ENCODE data around the gene REXO4. TPM values are rescaled to one million over a fixed set of nuclear protein-coding genes. Genes with fewer than 3 reads are reported as not detected.
A peak's percentile ranks its signal among the peaks of the same experiment; 100 is the strongest.

REXO4 gene
- total and polyA plus RNA-seq, 9 of the 15 experiments (the other 6 are each of a cell fraction or from before 2014, with no cell fraction given) = 3.4 to 72.9 (median 31.1) TPM

GRCh38 chr9:133441571-133441970 lies 23.8 kb upstream of the REXO4 start:
- no peak overlapping the region for H3K4me2 ChIP-seq (ENCODE audit: insufficient read depth, low read length)
- CTCF ChIA-PET (ENCODE audit: low intra/inter-chr PET ratio) = no interaction called here
- ATAC-seq = no peak

More at GRCh38 chr9:133441571-133441970, 23.8 kb upstream of the REXO4 start:
- intact Hi-C loops (cut with micrococcal nuclease) = no loop called here
- DNase-seq (ENCODE audit: extremely low read depth in 1 of 4, low spot score in 3 of 4) (no peak), FAIRE-seq (no peak)
- Histone ChIP-seq H3K4me3 (no peak overlapping the region), H3K4me1 (replicated peaks in 1 of 2; ENCODE audit: control insufficient read depth in 2 of 2, insufficient read depth in 2 of 2, low read length in 2 of 2) (peaks cover 0 to 28% of the 10 kb centered on the region in 2 experiments; a peak in 2 of 5 replicates), H3K36me3 (ENCODE audit: control insufficient read depth, insufficient read depth, low read length) (no peaks in the 10 kb centered on the region), H3K9me3 (replicated peaks; ENCODE audit: control insufficient read depth, insufficient read depth, low read depth, low read length) (no peaks in the 10 kb centered on the region), H3K27ac (ENCODE audit: extremely low read depth, low read depth, low read length) (no peak overlapping the region), H3K79me2 (ENCODE audit: control insufficient read depth, insufficient read depth, low read length) (no peaks in the 10 kb centered on the region), H3K27me3 (ENCODE audit: control insufficient read depth in 2 of 2, insufficient read depth in 2 of 2, low read length in 2 of 2) (peaks cover 60 to 97% of the 10 kb centered on the region in 2 experiments), H2AFZ (ENCODE audit: low read depth, low read length) (no peak overlapping the region), H3K9ac (ENCODE audit: insufficient read depth in 1 of 2, low read depth in 2 of 2, low read length in 2 of 2) (peak overlapping the region in 1 of 2 experiments; percentile 36; a peak in 1 of 4 replicates), H4K20me1 (replicated peaks; ENCODE audit: control insufficient read depth, insufficient read depth, low read length) (peaks cover 20% of the 10 kb centered on the region; the same call in 1 of the 2 replicates), H3K9me1 (ENCODE audit: control insufficient read depth, insufficient read depth, low read length) (peaks cover 3% of the 10 kb centered on the region)
- in situ Hi-C loops (cut with MboI) = no loop called here
- TF ChIP-seq, protein P1, sequence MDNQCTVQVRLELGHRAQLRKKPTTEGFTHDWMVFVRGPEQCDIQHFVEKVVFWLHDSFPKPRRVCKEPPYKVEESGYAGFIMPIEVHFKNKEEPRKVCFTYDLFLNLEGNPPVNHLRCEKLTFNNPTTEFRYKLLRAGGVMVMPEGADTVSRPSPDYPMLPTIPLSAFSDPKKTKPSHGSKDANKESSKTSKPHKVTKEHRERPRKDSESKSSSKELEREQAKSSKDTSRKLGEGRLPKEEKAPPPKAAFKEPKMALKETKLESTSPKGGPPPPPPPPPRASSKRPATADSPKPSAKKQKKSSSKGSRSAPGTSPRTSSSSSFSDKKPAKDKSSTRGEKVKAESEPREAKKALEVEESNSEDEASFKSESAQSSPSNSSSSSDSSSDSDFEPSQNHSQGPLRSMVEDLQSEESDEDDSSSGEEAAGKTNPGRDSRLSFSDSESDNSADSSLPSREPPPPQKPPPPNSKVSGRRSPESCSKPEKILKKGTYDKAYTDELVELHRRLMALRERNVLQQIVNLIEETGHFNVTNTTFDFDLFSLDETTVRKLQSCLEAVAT (IDR thresholded peaks at IDR 0.05) = no peak
- TF ChIP-seq ZNF778 (CRISPR knock-in tag; IDR thresholded peaks at IDR 0.05) (no peak), ZNF551 (CRISPR knock-in tag; IDR thresholded peaks at IDR 0.05) (no peak), IRF2 (CRISPR knock-in tag; IDR thresholded peaks at IDR 0.05) (no peak), IFI16 (CRISPR knock-in tag; IDR thresholded peaks at IDR 0.05) (no peak), EP400 (IDR thresholded peaks at IDR 0.05) (no peak), ZNF24 (IDR thresholded peaks at IDR 0.05) (no peak), PHTF2 (CRISPR knock-in tag; IDR thresholded peaks at IDR 0.05) (no peak), U2AF2 (optimal IDR thresholded peaks at IDR 0.05; ENCODE audit: low read depth, low read length) (no peak), ZNF121 (CRISPR knock-in tag; conservative IDR thresholded peaks at IDR 0.05) (no peak), DPF2 (IDR thresholded peaks at IDR 0.05) (no peak), CBFA2T2 (conservative IDR thresholded peaks at IDR 0.05) (no peak), ELF4 (CRISPR knock-in tag; IDR thresholded peaks at IDR 0.05) (no peak), TGIF2 (CRISPR knock-in tag; IDR thresholded peaks at IDR 0.05) (no peak), HMG20A (CRISPR knock-in tag; conservative IDR thresholded peaks at IDR 0.05) (no peak), ZNF407 (IDR thresholded peaks at IDR 0.05; ENCODE audit: low read depth) (no peak)
- BruUV-seq (replicated peaks) = no TSS peak
- POLR2A ChIA-PET = interaction anchor here (0.7 to 0.8 kb wide), 2 partner anchors 10 to 18 kb away, joined by 3 to 5 read pairs; partner anchors contain the start of gene CACFD1
- WGBS (ENCODE audit: insufficient coverage, low coverage, missing lambda C conversion rate) = 20% methylated on average over 5 of the region's 5 CpGs
